Activated CD8-positive, alpha-beta T cell treated with anti-CD3 and anti-CD28 coated beads, Interleukin-2, amount 10 ng/mL, durations not matched to agents 7 days and 5 days (primary cell): ENCODE results near the gene TSC22D4. TPM values are rescaled to one million over a fixed set of nuclear protein-coding genes. Genes with fewer than 3 reads are reported as not detected.

ENCODE experiments used
- ATAC-seq: fragments of 150-1000 bp; cut with Tn5 transposase; one replicate; pipeline ENCODE4 v1.10.0; 2021; ENCODE audit warnings: moderate library complexity
- CTCF ChIA-PET: fragments of 350-600 bp; sonication (Branson Sonifier 250); formaldehyde crosslinking; loops from one replicate; lab custom pipeline; 2021; ENCODE audit warnings: antibody characterized with exemption; lab: Charles Lee
- POLR2A ChIA-PET: fragments of 350-600 bp; sonication (Branson Sonifier 250); formaldehyde crosslinking; loops from one replicate; lab custom pipeline; 2021; ENCODE audit warnings: antibody characterized with exemption; lab: Charles Lee
- DNase-seq: peaks from one replicate; pipeline ENCODE4 v3.0.0-alpha.2; 2020
- H3K27ac Mint-ChIP-seq: one replicate; pipeline ENCODE4 v1.8.0; 2021; ENCODE audit warnings: mild to moderate bottlenecking, mixed read lengths
- H3K27me3 Mint-ChIP-seq: one replicate; pipeline ENCODE4 v1.8.0; 2021; ENCODE audit warnings: low read depth, mixed read lengths
- H3K36me3 Mint-ChIP-seq: one replicate; pipeline ENCODE4 v1.8.0; 2021; ENCODE audit warnings: low read depth, mixed read lengths
- H3K4me1 Mint-ChIP-seq: one replicate; pipeline ENCODE4 v1.8.0; 2021; ENCODE audit warnings: low read depth, mixed read lengths
- H3K4me3 Mint-ChIP-seq: one replicate; pipeline ENCODE4 v1.8.0; 2021; ENCODE audit warnings: mild to moderate bottlenecking, mixed read lengths
- H3K9me3 Mint-ChIP-seq: one replicate; pipeline ENCODE4 v1.8.0; 2022; ENCODE audit warnings: mixed read lengths; ENCODE audit not compliant: insufficient read depth
- total RNA-seq, 2 experiments: library from RNA; stranded (reverse); gene quantifications; one replicate each; pipeline ENCODE4 v1.2.3, GENCODE V29; 2021

Gene TSC22D4
- total RNA-seq, 2 experiments from 2014 or later = 129 to 132 TPM

- CTCF ChIA-PET = no interaction called here
- POLR2A ChIA-PET = no interaction called here
- Mint-ChIP-seq H3K27me3 (peaks cover 4% of the 10 kb centered on the region), H3K4me3 (peak overlapping the region; percentile 88), H3K27ac (peak overlapping the region; percentile 97), H3K4me1 (peaks cover 55% of the 10 kb centered on the region), H3K9me3 (peaks cover 3% of the 10 kb centered on the region), H3K36me3 (peaks cover 67% of the 10 kb centered on the region)
- ATAC-seq = no peak
- DNase-seq = no peak
Observed at GRCh38 chr7:100432053-100432452, 47.0 kb downstream of the TSC22D4 start.

GRCh38 chr7:100431286-100431735 lies 47.7 kb downstream of the TSC22D4 start:
- H3K9me3 Mint-ChIP-seq = peaks cover 3% of the 10 kb centered on the region

DNA sequence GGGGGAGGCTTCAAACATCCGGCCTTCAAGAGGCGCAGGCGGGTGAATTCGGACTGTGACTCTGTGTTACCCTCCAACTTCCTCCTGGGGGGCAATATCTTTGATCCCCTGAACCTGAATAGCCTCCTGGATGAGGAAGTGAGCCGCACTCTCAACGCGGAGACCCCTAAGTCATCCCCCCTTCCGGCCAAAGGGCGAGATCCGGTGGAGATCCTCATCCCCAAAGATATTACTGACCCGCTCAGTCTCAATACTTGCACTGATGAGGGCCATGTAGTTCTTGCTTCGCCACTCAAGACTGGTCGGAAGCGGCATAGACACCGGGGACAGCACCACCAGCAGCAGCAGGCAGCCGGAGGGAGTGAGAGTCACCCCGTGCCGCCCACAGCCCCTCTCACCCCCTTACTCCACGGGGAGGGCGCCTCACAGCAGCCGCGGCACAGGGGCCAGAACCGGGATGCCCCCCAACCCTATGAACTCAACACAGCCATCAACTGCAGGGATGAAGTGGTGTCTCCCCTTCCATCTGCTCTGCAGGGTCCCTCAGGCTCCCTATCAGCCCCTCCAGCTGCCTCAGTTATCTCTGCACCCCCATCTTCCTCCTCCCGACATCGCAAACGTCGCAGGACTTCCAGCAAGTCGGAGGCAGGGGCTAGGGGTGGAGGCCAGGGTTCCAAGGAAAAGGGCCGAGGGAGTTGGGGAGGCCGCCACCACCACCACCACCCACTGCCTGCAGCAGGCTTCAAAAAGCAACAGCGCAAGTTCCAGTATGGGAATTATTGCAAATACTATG lies 48.3 kb downstream of the TSC22D4 start:
- peaks cover 6% of the 10 kb centered on the region for H3K27me3 Mint-ChIP-seq
- peaks cover 3% of the 10 kb centered on the region for H3K9me3 Mint-ChIP-seq
- peak overlapping the region; percentile 97 for H3K27ac Mint-ChIP-seq
- CTCF ChIA-PET = interaction anchor here (1.0 to 2.3 kb wide), 3 partner anchors 14 to 421 kb away, joined by 3 to 6 read pairs (median 4); partner anchors contain the start of genes POP7 and SLC12A9
- peaks cover 62% of the 10 kb centered on the region for H3K36me3 Mint-ChIP-seq
- no peak for DNase-seq
- H3K4me1 Mint-ChIP-seq = peaks cover 55% of the 10 kb centered on the region
- peak overlapping the region; percentile 88 for H3K4me3 Mint-ChIP-seq
- POLR2A ChIA-PET = interaction anchor here (0.8 to 2.4 kb wide), 11 partner anchors 12 to 329 kb away, joined by 3 to 17 read pairs (median 3); partner anchors contain the start of genes AP4M1, FBXO24, LAMTOR4 and LRCH4
- ATAC-seq = no peak

More at GRCh38 chr7:100431286-100431735, 47.7 kb downstream of the TSC22D4 start:
- ATAC-seq (no peak), DNase-seq (no peak)
- Mint-ChIP-seq H3K36me3 (peaks cover 65% of the 10 kb centered on the region), H3K4me3 (peak overlapping the region; percentile 88), H3K4me1 (peaks cover 55% of the 10 kb centered on the region), H3K27me3 (peaks cover 4% of the 10 kb centered on the region), H3K27ac (peak overlapping the region; percentile 97)
- CTCF ChIA-PET = no interaction called here
- POLR2A ChIA-PET = interaction anchor here (1.2 kb wide), 1 partner anchor 274 kb away, joined by 3 read pairs; no protein-coding TSS in a partner anchor

- DNase-seq (peak; percentile 98), ATAC-seq (peak; percentile 55)
- H3K4me3 Mint-ChIP-seq = peak within 1 kb of the TSS; percentile 98
- H3K9me3 Mint-ChIP-seq = peaks cover 3% of the 10 kb centered on the region
- ChIA-PET CTCF (interaction anchor here (1.0 to 2.3 kb wide), 6 partner anchors 7 to 422 kb away, joined by 3 to 17 read pairs (median 4); partner anchors contain the start of genes POP7 and SLC12A9), POLR2A (interaction anchor here (0.5 to 2.4 kb wide), 40 partner anchors 9 to 925 kb away, joined by 3 to 17 read pairs (median 4); partner anchors contain the start of genes AGFG2, AP4M1, FBXO24 and GPC2)
- peaks cover 6% of the 10 kb centered on the region for H3K27me3 Mint-ChIP-seq
- peaks cover 54% of the 10 kb centered on the region for H3K36me3 Mint-ChIP-seq
- H3K27ac Mint-ChIP-seq = peak within 1 kb of the TSS; percentile 100
- H3K4me1 Mint-ChIP-seq = peaks cover 51% of the 10 kb centered on the region
Observed at GRCh38 chr7:100429637-100430492, 49.1 kb downstream of the TSC22D4 start, which contains the start of gene MEPCE. MEPCE (plus strand) TSS chr7:100429831; CDS start chr7:100430019, 188 bp downstream.

DNA sequence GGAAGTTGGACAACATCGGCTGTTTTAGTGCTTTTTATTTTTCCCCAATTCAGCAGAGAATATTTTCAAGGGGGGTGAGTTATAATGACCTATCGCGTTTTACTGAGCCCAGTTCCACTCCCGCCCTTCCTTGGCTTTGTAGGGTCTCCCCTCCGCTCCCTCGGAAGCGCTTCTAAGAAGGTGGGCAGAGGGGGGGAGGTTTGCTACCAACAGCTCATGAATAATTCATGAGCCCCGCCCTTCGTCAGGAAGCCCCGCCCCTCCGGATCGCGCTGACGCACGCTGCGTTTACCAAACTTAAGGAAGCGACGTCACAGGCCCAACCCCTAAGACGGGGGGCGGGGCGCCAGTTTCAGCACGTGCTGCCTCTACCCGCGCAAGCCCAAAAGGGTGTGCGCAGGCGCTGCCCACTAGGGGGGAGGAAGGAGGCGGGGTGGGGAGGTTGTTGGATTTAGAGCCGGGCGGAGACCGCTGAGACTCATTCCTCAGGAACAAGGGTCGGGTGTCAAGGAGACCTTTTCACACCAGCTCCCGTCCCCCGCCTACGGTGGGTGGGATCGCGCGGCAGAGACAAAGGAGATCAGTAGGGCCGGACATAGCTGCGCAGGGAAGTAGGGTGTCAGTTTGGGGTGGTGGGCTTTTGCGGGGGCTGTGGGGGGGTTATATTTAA lies 49.9 kb downstream of the TSC22D4 start:
- peaks cover 46% of the 10 kb centered on the region for H3K36me3 Mint-ChIP-seq

GRCh38 chr7:100428199-100428966 lies 50.6 kb downstream of the TSC22D4 start, which contains the start of gene ZCWPW1:
ZCWPW1 (minus strand) TSS chr7:100428703; CDS start chr7:100420649, 8,054 bp downstream.
- POLR2A ChIA-PET = interaction anchor here (0.6 to 2.4 kb wide), 31 partner anchors 8 to 923 kb away, joined by 3 to 17 read pairs (median 5); partner anchors contain the start of genes AGFG2, AP4M1, FBXO24 and GPC2
- Mint-ChIP-seq H3K4me1 (peaks cover 36% of the 10 kb centered on the region), H3K27ac (peak within 1 kb of the TSS; percentile 100), H3K4me3 (peak within 1 kb of the TSS; percentile 98), H3K27me3 (peaks cover 6% of the 10 kb centered on the region), H3K9me3 (peaks cover 3% of the 10 kb centered on the region), H3K36me3 (peaks cover 39% of the 10 kb centered on the region)
- peak; percentile 97 for DNase-seq
- peak; percentile 68 for ATAC-seq
- CTCF ChIA-PET = interaction anchor here (0.6 to 2.3 kb wide), 11 partner anchors 8 to 299 kb away, joined by 3 to 17 read pairs (median 4); partner anchors contain the start of gene POP7

More for the DNA sequence above, 49.9 kb downstream of the TSC22D4 start:
- Mint-ChIP-seq H3K4me1 (peaks cover 43% of the 10 kb centered on the region), H3K27me3 (peaks cover 6% of the 10 kb centered on the region), H3K4me3 (peak overlapping the region; percentile 98), H3K27ac (peak overlapping the region; percentile 100), H3K9me3 (peaks cover 3% of the 10 kb centered on the region)
- CTCF ChIA-PET = interaction anchor here (0.6 to 2.3 kb wide), 9 partner anchors 8 to 300 kb away, joined by 3 to 17 read pairs (median 5); partner anchors contain the start of gene POP7
- DNase-seq (peak; percentile 100), ATAC-seq (peak; percentile 61)
- POLR2A ChIA-PET = interaction anchor here (0.6 to 2.4 kb wide), 37 partner anchors 9 to 924 kb away, joined by 3 to 17 read pairs (median 4); partner anchors contain the start of genes AGFG2, AP4M1, FBXO24 and GPC2

DNA sequence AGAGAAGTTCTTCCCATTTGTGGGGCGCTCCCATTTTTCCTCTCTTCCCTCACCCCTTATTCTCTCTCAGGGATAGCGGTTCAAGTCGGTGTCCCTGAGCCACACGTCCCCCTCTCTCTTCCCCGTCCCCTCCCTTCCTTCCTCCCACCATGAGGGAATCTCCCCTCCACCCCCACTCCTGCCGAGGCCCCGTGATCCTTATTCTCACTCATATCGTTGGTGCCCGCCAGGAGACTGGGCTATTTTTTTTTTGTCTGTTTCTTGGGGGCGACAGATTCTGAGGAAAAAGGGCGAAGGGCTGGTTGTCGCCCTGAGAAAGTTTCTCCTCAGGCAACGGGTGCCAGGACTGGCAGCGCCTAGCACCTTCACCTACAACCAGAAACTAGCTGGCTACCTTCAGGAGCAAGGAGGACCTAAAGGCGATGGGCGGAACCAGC lies 51.2 kb downstream of the TSC22D4 start:
- Mint-ChIP-seq H3K36me3 (peaks cover 33% of the 10 kb centered on the region), H3K9me3 (peaks cover 3% of the 10 kb centered on the region), H3K4me1 (peaks cover 30% of the 10 kb centered on the region), H3K27me3 (peaks cover 6% of the 10 kb centered on the region), H3K27ac (peak overlapping the region; percentile 100), H3K4me3 (peak overlapping the region; percentile 98)
- ChIA-PET POLR2A (interaction anchor here (0.6 to 2.2 kb wide), 11 partner anchors 7 to 326 kb away, joined by 3 to 15 read pairs (median 6); partner anchors contain the start of genes AGFG2, AP4M1 and MCM7), CTCF (interaction anchor here (0.7 to 2.2 kb wide), 9 partner anchors 9 to 299 kb away, joined by 3 to 17 read pairs (median 4); no protein-coding TSS in a partner anchor)
- ATAC-seq (no peak), DNase-seq (no peak)

DNA sequence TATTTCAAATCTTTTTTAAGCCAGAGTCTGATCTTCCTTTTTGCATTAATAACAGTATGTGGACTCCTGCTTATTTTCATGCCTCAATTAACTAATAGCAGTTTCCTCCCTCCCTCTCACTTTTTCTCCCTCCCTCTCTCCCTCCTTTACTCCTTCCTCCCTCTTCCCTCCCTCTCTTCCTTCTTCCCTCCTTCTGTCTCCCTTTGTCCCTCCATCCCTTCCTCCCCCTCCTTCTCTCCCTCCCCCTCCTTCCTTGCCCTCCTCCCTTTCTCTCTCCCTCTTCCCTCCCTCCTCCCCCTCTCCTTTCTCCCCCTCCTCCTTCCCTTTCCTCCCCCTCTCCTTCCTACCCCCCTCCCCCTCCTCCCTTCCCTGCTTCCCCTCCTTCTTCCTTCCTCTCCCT lies 52.5 kb downstream of the TSC22D4 start:
- peaks cover 17% of the 10 kb centered on the region for H3K4me1 Mint-ChIP-seq
- ChIA-PET CTCF (interaction anchor here (1.6 kb wide), 1 partner anchor 19 kb away, joined by 4 read pairs; no protein-coding TSS in a partner anchor), POLR2A (no interaction called here)
- H3K36me3 Mint-ChIP-seq = peaks cover 21% of the 10 kb centered on the region
- ATAC-seq (no peak), DNase-seq (no peak)
- no peak overlapping the region for H3K27ac Mint-ChIP-seq
- H3K9me3 Mint-ChIP-seq = peaks cover 3% of the 10 kb centered on the region
- peaks cover 6% of the 10 kb centered on the region for H3K27me3 Mint-ChIP-seq
- H3K4me3 Mint-ChIP-seq = no peak overlapping the region

DNA sequence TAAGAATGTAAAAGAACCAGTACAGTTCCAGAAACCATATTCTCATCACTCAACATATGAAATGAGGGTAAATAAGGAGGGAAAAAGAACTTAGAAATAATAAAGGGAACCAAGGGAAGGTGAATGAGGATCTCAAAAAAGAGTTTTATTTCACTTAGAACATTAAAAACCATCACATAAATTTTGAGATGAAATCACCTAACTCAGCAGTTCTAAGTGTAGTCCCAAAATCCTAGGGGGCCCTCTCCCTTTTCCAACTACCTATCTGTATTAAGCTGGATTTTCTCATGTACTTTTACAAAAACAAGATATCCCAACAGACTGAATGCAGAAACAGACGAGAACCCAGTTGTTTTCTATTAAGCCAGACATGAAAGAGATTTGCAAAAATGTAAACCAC lies 53.7 kb downstream of the TSC22D4 start:
- ATAC-seq = no peak
- no peak overlapping the region for H3K27ac Mint-ChIP-seq
- peaks cover 7% of the 10 kb centered on the region for H3K4me1 Mint-ChIP-seq
- no peak for DNase-seq
- ChIA-PET POLR2A (no interaction called here), CTCF (interaction anchor here (1.7 kb wide), 1 partner anchor 18 kb away, joined by 7 read pairs; no protein-coding TSS in a partner anchor)
- H3K27me3 Mint-ChIP-seq = peaks cover 6% of the 10 kb centered on the region
- H3K4me3 Mint-ChIP-seq = no peak overlapping the region
- H3K9me3 Mint-ChIP-seq = peaks cover 3% of the 10 kb centered on the region
- H3K36me3 Mint-ChIP-seq = peaks cover 11% of the 10 kb centered on the region
